Posterior vena cava (tissue), 2 donors: ENCODE results near the gene ADGRG6. TPM values are rescaled to one million over a fixed set of nuclear protein-coding genes. Genes with fewer than 3 reads are reported as not detected.
"Not testable (repeated sequence)": the region's sequence is repeated elsewhere in the genome, so short reads cannot be mapped to it uniquely, and the experiment has no call there.

Experiments used
- DNase-seq: peaks from one replicate; pipeline ENCODE4 v3.0.0-alpha.2; 2020; ENCODE audit warnings: low spot score
- intact Hi-C, 2 donors: fragments of 100-400 bp; cut with DNase I; formaldehyde crosslinking; loops; one replicate each; pipeline versions ENCODE4 v1.14.1 to v1.14.2; 2022 to 2023
- total RNA-seq, 2 donors: library from RNA; stranded (reverse); fragmentation: NEBNext Ultra II Directional; extraction: Animal tissue kit (Norgen Biotek cat#: 25700); gene quantifications; one replicate each; pipeline ENCODE4 v1.2.1, GENCODE V29; 2021
- donor health status: DM: yes; HTN: yes; CAD: no.
- donor health status: DM: yes; HTN: yes; CAD: no.

Gene ADGRG6
- total RNA-seq, 2 donors from 2014 or later, result 10.2 to 15.1 TPM

DNA sequence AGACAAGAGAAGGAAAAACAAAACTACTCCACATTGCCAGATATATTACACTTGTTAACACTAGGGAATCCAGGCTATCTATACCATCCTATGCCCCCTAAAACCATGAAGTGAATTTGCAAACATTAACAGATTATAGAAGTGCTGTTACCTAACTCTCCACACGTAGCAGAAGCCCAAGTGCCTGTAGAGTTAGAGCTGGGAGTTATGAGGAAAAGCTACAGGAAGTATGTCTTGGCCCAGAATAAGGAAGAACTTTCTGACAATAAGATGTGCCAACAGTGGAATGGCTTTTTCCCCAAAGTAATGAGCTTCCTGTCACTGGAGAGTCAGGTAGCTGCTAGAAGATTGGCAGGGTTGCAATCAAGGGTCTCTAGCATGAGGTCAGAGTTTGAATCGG is 32.5 kb downstream of the ADGRG6 start:
- no peak for DNase-seq
- intact Hi-C loops, result no loop called here

DNA sequence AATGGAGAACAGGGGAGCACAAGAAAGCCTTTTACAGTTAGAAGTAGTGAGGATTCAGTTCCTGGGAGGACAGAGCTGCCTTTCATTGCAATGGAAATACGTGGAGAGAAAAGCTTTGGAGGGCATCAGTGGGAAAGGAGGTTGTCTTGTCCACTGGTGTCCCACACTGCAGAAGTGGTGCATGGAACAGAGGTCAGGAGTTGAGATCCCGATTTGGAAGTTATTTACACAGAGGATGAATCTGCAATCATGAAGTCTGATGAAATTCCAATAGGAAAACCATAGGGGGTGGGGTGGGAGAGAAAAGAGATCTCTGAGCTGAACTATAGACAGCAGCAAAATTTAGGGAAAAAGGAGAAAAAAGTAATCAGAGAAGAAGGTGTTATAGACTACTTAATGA is 33.6 kb downstream of the ADGRG6 start:
- intact Hi-C loops, result no loop called here
- DNase-seq, result no peak

DNA sequence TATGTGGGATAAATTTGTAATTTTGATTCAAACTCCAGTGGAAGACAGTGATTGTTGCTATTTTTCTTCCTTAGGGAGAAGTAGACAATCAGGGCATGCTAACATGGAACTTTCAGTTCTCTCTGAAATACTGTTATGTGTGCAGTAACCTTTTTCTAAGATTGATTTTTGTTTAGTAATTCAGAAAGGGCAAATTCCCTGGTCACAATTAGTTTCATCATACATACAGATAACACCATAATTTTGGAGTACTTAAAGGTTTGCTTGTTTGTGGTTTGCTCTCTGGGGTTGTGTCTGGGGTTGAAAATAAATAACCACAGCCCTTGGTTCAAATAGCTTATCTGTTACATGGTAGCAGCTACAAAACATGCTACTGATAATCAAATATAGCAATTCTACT is 34.4 kb downstream of the ADGRG6 start:
- no peak for DNase-seq
- intact Hi-C loops, result no loop called here

DNA sequence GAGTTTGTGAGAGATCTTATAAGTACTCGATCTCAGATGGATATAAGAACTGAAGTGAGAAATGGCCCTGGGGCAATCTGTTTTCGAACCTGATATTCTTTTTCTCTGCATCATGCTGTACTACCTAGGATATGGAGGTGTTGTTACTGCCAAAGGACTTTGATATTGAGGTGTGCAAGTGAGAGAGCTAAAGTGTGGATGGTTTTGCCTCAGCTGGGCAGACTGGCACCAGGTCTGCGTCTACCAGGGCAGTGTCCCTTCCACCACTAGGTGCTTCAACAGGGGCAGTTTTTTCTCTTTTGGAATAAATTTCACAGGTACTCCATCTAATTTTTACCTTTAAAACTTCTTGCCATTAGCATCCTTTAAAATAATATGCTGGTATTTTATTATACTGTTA is 35.0 kb downstream of the ADGRG6 start:
- intact Hi-C loops, result no loop called here
- no peak for DNase-seq

DNA sequence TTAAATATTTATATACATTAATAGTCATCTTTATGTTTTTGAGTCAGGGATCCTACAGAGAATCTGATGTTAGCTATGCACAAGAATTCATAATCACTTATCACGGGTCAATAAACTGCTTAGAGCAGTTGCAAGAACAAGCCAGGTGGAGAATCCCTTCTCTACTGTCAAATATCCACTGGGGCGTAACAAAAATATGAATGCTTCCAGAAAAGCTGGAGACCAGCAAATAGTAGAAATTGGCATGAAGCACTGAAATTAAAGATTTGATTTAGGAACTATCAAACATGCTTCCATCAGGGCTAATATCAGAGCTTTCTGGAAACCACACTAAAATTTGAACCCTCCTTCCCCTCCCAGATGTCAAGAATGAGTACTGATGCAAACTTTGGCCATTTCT is 37.3 kb downstream of the ADGRG6 start:
- intact Hi-C loops, result no loop called here
- DNase-seq, result no peak

DNA sequence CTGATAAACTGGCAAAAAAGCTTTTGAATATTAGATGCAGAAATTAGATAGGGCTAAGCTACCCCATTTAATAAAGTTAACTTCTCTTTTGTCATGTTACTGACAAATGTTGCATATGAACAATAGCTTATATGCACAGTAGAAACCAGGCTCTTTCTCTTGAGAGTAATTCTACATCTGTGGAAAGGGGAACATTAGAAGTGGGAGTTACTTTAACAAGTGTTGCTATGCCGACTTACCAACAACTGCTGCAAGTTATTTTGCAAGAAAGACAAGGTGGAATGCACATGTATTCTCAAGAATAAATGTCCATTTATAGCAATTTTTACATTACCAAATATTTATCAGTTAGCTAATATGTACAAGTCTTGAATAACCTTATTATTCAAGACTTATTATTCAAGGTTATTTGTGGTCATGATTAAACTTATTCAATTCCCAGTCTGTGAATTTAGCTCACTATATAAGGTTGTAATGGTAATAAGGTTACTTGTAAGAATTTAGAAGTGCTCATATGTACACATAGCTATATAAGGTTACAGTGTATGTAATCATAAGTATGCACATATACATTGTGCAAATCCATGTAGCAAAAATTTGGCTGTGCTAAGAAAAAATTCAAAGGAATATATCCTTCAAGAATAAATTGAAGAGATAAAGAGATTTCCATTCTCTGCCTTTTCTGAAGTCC is 38.3 kb downstream of the ADGRG6 start:
- intact Hi-C loops, result no loop called here

DNA sequence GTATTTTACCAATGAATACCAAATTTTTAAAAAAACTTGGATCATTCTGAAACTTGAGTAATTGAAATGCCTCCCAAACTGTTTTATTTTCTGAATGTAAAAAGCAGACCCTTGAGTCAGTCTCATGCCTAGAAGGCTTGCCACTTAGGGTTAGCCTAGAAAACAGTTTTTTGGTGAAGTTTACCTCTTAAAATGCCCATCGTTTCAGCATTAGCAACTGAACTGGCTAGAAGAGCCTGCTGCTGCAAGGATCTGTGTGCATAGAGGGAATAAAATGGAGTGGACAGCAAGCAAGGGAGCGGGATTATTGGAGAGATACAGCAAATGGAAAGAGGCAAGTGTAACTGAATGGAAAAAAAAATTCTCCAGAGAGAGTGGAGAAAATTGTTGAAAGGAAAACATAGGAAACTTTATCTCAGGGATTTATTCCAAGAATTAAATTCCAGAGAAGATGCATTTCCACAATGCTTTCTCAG is 40.1 kb downstream of the ADGRG6 start:
- intact Hi-C loops, result no loop called here
- no peak for DNase-seq

More for the DNA sequence above, 38.3 kb downstream of the ADGRG6 start:
- DNase-seq, result no peak

DNA sequence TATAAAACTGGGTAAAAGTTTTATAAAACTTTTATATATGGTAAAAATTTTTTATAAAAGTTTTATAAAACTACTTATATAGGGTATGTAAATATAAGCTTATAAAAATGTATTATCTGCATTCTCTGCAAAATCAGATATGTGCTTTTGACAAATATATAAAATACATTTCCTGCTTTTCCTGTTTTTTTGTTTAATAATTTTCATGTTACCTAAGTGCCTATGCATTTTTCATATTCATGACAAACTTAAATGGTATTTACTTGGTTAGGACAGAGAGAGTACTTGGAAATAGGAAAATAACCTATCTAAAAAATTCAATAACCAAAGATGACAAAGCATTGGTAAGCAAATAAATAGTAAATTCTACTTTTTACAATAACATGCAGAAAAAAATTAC is 41.2 kb downstream of the ADGRG6 start:
- no peak for DNase-seq
- intact Hi-C loops, result no loop called here

DNA sequence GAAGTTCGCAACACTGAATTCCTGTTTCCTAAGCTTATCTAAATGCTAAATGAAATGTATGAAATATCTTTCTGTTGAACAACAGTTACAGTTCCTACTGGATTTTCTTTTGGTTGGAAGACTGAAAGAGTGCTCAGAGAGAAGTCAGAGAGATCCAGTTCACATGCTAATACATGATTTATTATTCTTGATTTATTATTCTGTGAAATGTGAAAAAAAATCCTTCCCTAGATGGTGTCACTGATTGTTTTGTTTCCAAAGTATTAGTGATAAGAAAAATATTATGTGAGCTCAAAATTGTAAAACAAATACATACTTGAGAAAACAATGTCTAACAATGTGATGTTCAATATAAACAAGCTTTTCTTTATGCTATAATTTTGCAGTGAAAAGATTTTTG is 42.1 kb downstream of the ADGRG6 start:
- intact Hi-C loops, result no loop called here
- no peak for DNase-seq

DNA sequence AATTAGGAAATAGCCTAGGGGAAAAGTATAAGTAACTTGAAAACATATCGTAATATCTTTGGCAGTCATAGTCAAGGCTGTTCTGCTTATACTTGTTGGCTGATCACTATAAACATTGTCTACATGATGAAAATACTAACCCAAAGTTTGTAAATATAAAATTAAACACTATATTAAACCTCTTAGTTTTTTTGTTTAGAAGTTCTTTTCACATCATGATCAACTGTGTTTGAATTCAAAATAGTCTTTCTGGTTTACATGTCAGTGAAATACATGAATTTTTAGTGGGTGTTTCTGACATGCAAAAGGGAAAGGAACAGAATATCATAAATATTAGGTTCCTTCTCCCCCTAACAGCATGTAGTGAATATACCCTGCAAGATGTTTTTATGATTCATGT is 43.5 kb downstream of the ADGRG6 start:
- intact Hi-C loops, result no loop called here
- DNase-seq, result no peak

DNA sequence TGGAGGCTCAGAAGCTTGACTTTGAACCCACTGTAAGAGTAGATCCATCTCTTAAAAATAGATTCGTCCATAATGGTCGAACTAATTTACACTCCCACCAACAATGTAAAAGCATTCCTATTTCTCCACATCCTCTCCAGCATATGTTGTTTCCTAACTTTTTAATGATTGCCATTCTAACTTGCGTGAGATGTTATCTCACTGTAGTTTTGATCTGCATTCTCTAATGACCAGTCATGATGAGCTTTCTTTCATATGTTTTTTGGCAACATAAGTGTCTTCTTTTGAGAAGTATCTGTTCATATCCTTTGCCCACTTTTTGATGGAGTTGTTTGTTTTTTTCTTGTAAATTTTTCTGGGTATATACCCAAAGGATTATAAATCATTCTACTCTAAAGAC is 44.4 kb downstream of the ADGRG6 start:
- intact Hi-C loops, DNase-seq: not testable (repeated sequence)

DNA sequence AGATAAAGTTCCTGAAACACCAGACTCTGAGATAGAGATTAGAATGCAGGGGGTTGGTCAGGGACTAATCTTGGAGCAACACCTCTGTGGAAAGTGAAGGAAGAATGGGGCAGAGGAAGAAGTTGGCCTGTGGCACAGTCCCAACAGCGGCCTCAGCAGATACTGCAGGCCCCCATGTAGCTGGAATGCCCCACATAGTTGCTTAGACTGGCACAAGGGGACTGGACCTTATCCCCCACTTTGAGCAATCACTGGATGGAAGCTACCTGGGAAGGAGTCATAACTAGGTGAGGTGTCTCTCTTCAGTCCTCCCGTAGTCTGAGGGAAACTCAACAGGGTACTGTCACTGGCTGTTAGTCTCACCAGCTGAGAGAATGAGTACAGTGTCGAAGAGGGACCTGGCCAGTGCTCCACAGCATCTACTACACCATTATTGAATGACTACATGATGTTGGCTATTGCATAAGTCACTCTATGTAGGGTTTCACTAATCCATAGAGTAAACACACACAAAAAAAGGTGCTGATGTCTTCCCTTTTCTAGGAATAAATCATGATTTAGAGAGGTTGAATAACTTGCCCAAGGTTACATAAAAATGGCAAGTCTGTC is 47.5 kb downstream of the ADGRG6 start:
- intact Hi-C loops, result no loop called here
- DNase-seq, result no peak

DNA sequence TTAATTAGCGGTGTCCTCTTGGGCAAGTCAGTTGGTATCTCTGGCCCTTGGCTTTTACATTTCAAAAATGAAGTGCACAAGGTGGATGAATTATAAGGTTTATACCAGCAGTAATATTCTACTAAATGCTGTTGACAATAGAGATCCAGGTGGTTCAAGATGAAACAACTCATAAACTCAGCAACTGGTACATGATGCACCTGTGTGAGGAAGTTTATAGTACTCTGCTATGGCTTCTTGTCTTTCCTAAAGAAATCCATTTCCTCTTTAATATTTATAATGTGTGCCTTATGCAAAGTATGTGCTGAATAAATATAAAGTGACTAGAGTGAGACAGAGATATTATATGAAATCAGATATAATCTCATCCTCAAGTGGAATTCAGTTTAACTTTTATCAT is 48.5 kb downstream of the ADGRG6 start:
- intact Hi-C loops, result no loop called here
- DNase-seq, result no peak

DNA sequence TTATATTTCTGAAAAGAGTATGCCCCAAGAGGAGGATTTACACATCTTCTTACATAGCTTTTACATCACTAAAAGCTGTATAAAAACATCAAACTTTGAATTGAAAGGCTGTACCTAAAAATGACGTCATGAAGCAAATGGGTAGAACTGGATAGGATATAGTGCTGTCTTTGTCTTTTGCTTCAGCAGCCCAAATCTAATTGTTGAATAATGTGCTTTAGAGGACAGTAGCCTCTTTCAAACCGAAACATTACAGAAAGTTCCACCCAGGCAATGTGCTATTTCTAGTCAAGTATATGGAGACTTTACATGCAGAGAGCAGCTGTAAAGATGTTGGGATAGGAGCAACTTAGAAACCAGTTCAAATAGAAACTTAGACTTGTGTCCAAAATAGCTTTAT is 51.9 kb downstream of the ADGRG6 start:
- intact Hi-C loops, result no loop called here
- DNase-seq, result no peak

DNA sequence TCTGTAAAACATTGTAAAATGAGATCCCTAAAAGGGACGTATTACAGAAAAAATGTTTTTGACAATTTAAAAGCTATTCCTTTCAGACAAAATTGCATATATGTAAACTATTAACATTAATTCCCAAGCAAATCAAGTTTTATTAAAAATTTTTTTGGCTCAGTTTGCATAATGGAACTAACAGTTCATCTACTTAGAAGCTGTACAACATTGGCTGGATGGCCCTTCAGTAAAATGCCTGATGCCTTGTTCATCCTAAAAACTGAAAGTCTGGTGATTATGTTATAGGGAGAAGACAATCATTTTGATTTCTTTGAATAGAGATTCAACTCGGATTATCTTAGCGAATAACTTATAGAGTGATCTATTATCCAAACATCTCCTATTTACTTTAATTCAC is 52.8 kb downstream of the ADGRG6 start:
- intact Hi-C loops, result no loop called here
- DNase-seq, result no peak

DNA sequence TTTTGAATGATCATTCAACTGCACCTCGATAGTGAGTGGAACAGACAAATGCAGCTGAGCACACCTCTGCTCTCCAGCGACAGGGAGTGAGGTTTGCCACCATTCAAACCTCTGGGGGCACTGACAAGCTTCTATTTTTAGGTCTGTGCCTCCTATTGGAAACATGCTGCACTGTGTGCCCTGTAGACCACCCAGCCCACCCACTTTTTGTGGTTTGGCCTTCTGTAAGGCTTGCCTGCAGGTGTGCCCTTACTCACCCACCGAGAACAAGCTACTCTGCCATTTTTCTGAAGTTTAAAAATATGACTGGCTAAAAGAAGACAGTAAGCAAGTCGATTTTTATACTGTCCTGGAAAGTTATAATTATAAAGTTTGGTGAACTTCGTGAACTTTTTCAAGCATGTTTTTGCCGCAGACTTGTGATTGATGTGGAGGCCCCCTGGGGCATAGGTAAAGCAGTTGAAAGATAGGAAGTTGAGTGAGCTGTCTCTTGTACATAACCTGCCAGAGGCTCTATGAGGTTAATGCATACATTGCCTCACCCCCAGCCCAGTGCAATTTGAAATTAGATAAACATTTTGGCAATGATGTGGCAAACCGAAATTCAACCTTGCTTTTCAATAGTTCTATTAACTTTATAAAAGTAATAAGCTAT is 53.8 kb downstream of the ADGRG6 start:
- intact Hi-C loops, result no loop called here
- no peak for DNase-seq

DNA sequence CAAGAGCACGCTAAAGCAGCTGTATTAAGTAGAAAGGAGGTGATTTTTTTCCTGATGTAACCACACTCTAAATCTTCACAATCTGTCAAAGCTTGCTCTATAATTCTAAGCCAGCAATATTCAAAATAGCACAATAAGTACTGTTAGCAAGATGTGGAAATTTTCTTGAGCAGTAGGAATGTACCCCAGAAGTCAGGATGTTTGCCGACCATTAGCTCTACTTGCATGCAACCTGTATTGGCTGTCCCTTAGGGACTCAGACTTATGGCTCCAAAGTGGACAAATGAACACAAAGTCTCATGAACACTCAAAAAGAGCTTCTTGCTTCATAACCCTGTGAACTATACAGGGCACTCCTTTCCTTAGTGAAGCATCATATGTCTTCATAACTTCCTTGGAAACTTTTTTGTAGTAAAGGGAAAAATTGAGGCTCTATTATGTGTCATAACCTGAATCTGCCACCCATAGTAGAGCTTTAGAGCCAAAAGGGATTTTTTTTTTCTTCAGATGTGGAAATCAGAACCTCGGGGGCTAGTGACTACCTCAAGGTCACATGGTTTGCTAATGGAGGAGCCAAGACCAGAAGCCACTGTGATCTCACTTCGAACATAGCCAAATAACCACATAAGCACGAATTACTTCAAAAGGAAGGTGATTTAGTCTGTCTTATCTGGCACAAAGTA is 54.5 kb downstream of the ADGRG6 start:
- no peak for DNase-seq
- intact Hi-C loops, result no loop called here

DNA sequence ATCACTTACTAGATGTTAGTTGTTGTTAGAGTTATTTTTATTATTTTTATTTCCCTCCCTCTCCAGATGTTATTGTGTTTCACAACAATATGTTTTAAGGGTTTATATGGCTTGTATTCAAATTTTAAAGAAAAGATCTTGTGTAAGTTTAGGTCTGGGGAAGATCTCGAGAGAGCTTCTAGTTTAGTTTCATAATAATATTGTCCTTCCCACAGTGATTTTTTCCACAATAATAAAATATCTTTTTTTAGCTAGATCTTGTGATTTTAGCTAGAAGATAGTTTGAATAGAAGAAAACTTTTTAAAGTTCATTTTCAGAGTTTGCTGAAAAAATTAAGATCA is 55.0 kb downstream of the ADGRG6 start:
- intact Hi-C loops, result no loop called here
- DNase-seq, result no peak

DNA sequence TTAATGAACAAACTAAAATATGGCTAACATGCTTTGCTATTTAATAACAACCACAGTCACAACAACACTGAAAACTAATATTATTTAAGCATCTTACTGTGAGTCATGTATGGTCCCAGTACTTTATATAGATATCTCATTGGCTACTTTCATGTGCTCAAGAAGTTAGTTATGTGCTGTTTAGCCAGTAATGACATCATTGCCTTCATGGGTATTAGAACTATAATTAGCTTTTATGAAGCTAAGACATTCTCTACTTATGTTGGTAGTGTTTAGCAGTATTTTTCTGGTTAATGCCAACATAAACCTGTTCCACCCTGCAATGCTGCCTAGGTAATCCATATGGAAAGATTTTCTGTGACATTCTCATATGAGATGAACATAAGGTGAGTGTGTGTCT is 56.1 kb downstream of the ADGRG6 start:
- DNase-seq, result no peak
- intact Hi-C loops, result no loop called here

DNA sequence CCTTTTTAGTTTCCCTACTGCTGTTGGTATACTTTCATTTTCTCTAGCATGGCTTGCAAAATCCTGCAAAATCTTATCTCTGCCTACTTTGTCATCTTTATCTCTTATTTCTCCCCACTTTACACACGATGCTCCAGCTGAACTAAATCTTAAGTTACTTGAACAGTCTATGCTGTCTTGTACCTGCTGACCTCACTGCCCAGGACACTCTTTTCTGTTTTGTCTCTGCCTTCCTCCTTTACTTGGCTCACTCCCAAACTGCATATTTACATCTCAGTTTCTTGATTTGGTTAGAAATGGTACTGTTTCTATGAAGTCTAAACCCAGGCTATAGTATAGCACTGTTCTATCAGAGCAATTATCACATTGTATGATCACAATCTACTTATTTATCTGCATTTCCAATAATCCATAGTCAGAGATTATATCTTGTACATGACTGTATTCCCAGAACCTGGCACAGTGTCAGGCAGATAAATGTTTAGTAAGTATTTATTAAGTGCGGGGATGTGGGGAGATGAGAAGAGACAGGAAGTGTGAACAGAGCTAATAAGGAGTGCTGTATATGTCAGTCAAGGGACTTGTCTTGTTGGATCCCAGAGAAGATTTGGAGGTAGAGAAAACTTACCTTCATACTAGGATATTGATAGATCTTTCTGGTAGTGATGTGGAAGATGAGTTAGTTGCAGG is 57.6 kb downstream of the ADGRG6 start:
- intact Hi-C loops, result no loop called here

More for the DNA sequence above, 57.6 kb downstream of the ADGRG6 start:
- no peak for DNase-seq
